Prostate gland (tissue), 2 donors: Measurements from ENCODE around the gene SFXN3. TPM values are rescaled to one million over a fixed set of nuclear protein-coding genes. Genes with fewer than 3 reads are reported as not detected.

Experiments
- DNase-seq: peaks from one replicate; pipeline ENCODE4 v3.0.0-alpha.2; 2019; ENCODE audit warnings: low spot score
- H3K27ac ChIP-seq, 2 donors: fragments of 200-600 bp; sonication (generic); 2 replicates each; pipeline ENCODE4 v1.5.1; 2017 to 2019
- H3K27me3 ChIP-seq: fragments of 200-600 bp; sonication (generic); replicated peaks from 2 replicates; pipeline ENCODE4 v1.5.1; 2019; ENCODE audit not compliant: insufficient read depth
- H3K36me3 ChIP-seq, 2 donors: fragments of 200-600 bp; sonication (generic); 1 replicate in 1 of 2; 2 replicates in 1 of 2; pipeline versions ENCODE4 v1.5.1 to v1.8.1; 2017 to 2019
- H3K4me1 ChIP-seq: fragments of 200-600 bp; sonication (generic); replicated peaks from 2 replicates; pipeline ENCODE4 v1.5.1; 2019
- H3K4me3 ChIP-seq, 2 donors: fragments of 200-600 bp; sonication (generic); 2 replicates each; pipeline ENCODE4 v1.5.1; 2017 to 2019
- H3K9me3 ChIP-seq: fragments of 200-600 bp; sonication (generic); 2 replicates; pipeline ENCODE4 v1.5.1; 2017
- POLR2A ChIP-seq: fragments of 450-650 bp; IDR thresholded peaks from one replicate; pipeline ENCODE4 v1.6.1; 2016; ENCODE audit warnings: antibody characterized with exemption, mild to moderate bottlenecking
- POLR2AphosphoS5 ChIP-seq: sonication (generic); formaldehyde crosslinking; IDR thresholded peaks from one replicate; pipeline ENCODE4 v1.6.1; 2017; ENCODE audit warnings: antibody characterized with exemption
- WGBS: methylation state at CpG from one replicate; pipeline ENCODE4 v1.1.5; 2018; 5-methylcytosine and 5-hydroxymethylcytosine counted together
- intact Hi-C: fragments of 100-400 bp; cut with DNase I; formaldehyde crosslinking; loops from one replicate; pipeline ENCODE4 v1.14.2; 2022
- total RNA-seq, 2 donors: library from RNA; depleted of rRNA; stranded (reverse); fragments of >200 nt; gene quantifications; one replicate each; pipeline ENCODE4 v1.1.0, GENCODE V29; 2016
- TF ChIP-seq, protein P1 (sequence below), 4 experiments: fragments of 200-600 bp in 2 of 4; fragments of 450-650 bp in 2 of 4; sonication (generic) in 2 of 4; IDR thresholded peaks; 1 replicate in 3 of 4; 2 replicates in 1 of 4; pipeline ENCODE4 v1.5.1; 2016 to 2019; ENCODE audit warnings: antibody characterized with exemption in 4 of 4, mild to moderate bottlenecking in 2 of 4, moderate library complexity in 2 of 4

Gene SFXN3
- total RNA-seq, 2 donors from 2014 or later: 20.7 to 65.4 TPM

DNA sequence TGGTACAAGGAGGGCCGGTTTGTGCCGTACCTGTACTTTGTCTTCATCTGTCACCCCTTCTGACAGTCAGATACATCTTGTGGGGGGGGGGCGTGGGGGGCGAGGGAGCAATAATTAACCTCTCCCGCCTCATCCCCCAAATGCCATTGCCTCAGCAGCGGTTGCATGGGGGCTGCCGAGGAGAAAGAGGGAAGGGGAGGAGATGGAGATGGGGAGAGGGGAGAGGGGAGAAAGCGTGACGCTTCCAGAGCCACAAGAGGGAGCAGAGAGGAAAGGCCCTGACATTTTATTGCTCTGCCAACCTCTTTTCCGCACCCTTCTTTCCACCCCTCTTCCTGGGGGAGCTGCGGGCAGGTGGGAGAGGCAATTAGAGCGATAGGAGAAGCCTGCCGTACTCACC lies 42.6 kb downstream of the SFXN3 start:
- Histone ChIP-seq H3K27me3 (no peaks in the 10 kb centered on the region), H3K9me3 (no peaks in the 10 kb centered on the region), H3K4me1 (no peaks in the 10 kb centered on the region), H3K36me3 (no peaks in the 10 kb centered on the region), H3K27ac (no peak overlapping the region), H3K4me3 (no peak overlapping the region)
- no peak for DNase-seq
- WGBS: 5% methylated on average over 13 of the region's 13 CpGs
- TF ChIP-seq POLR2A: no peak
- TF ChIP-seq, protein P1, sequence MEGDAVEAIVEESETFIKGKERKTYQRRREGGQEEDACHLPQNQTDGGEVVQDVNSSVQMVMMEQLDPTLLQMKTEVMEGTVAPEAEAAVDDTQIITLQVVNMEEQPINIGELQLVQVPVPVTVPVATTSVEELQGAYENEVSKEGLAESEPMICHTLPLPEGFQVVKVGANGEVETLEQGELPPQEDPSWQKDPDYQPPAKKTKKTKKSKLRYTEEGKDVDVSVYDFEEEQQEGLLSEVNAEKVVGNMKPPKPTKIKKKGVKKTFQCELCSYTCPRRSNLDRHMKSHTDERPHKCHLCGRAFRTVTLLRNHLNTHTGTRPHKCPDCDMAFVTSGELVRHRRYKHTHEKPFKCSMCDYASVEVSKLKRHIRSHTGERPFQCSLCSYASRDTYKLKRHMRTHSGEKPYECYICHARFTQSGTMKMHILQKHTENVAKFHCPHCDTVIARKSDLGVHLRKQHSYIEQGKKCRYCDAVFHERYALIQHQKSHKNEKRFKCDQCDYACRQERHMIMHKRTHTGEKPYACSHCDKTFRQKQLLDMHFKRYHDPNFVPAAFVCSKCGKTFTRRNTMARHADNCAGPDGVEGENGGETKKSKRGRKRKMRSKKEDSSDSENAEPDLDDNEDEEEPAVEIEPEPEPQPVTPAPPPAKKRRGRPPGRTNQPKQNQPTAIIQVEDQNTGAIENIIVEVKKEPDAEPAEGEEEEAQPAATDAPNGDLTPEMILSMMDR (IDR thresholded peaks at IDR 0.05): no peak
- no peak for TF ChIP-seq POLR2AphosphoS5
- intact Hi-C loops: no loop called here

DNA sequence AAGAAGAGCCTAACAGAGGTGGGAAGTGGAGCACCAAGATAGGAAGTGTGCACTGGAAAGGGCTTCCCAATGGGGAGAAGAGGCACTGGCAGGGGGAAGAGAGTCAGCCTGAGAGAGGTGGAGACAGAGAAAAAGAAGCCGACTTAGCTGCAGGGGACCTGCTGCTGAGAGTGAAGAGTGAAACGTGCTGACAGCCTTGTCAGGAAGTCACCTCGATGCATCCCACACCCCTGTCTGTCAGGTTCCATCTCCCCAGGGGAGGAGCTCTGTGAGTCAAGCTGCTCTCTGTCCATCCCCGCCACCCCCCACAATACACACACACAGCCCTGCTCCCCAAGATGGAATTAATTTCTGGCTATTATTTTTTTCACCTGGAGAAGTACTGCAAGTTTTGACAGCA lies 44.7 kb downstream of the SFXN3 start:
- H3K4me1 ChIP-seq: no peaks in the 10 kb centered on the region
- no peaks in the 10 kb centered on the region for H3K9me3 ChIP-seq
- H3K27ac ChIP-seq: no peak overlapping the region
- DNase-seq: no peak
- TF ChIP-seq, protein P1 (IDR thresholded peaks at IDR 0.05): no peak
- TF ChIP-seq POLR2A (no peak), POLR2AphosphoS5 (no peak)
- no peaks in the 10 kb centered on the region for H3K27me3 ChIP-seq
- intact Hi-C loops: no loop called here
- 10% methylated on average over 4 of the region's 4 CpGs for WGBS
- no peaks in the 10 kb centered on the region for H3K36me3 ChIP-seq
- no peak overlapping the region for H3K4me3 ChIP-seq

DNA sequence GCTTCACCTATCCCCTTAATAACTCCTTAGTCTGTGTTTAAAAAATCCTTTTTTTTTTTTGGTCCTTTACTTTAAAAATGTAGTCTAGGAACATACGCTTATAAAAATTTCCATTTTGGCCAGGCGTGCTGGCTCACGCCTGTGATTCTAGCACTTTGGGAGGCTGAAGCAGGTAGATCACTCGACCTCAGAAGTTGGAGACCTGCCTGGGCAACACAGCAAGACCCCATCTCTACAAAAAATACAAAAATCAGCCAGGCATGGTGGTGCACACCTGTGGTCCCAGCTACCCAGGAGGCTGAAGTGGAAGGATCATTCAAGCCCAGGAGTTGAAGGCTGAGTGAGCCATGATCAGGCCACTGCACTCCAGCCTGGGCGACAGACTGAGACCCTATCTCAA lies 45.6 kb downstream of the SFXN3 start:
- no peak overlapping the region for H3K27ac ChIP-seq
- H3K27me3 ChIP-seq: no peaks in the 10 kb centered on the region
- H3K4me3 ChIP-seq: no peak overlapping the region
- H3K36me3 ChIP-seq: no peaks in the 10 kb centered on the region
- DNase-seq: no peak
- no peaks in the 10 kb centered on the region for H3K9me3 ChIP-seq
- H3K4me1 ChIP-seq: no peaks in the 10 kb centered on the region
- no peak for TF ChIP-seq POLR2A
- intact Hi-C loops: no loop called here
- WGBS: 55% methylated on average over 5 of the region's 5 CpGs

- 64% methylated on average over 1 of the region's 1 CpG for WGBS
- H3K36me3 ChIP-seq: no peaks in the 10 kb centered on the region
- intact Hi-C loops: no loop called here
- H3K27me3 ChIP-seq: no peaks in the 10 kb centered on the region
- no peaks in the 10 kb centered on the region for H3K9me3 ChIP-seq
- H3K27ac ChIP-seq: no peak overlapping the region
- TF ChIP-seq POLR2A (no peak), POLR2AphosphoS5 (no peak)
- TF ChIP-seq, protein P1 (IDR thresholded peaks at IDR 0.05): no peak
- DNase-seq: no peak
- H3K4me3 ChIP-seq: no peak overlapping the region
- no peaks in the 10 kb centered on the region for H3K4me1 ChIP-seq
Observed at GRCh38 chr10:101079874-101080273, 48.8 kb downstream of the SFXN3 start.

GRCh38 chr10:101080933-101081931 lies 50.2 kb downstream of the SFXN3 start:
- H3K9me3 ChIP-seq: no peaks in the 10 kb centered on the region
- WGBS: 36% methylated on average over 5 of the region's 5 CpGs
- H3K27me3 ChIP-seq: peaks cover 2% of the 10 kb centered on the region
- H3K36me3 ChIP-seq: no peaks in the 10 kb centered on the region
- no peaks in the 10 kb centered on the region for H3K4me1 ChIP-seq
- TF ChIP-seq, protein P1 (IDR thresholded peaks at IDR 0.05): no peak
- no peak for TF ChIP-seq POLR2A
- H3K4me3 ChIP-seq: no peak overlapping the region
- no peak overlapping the region for H3K27ac ChIP-seq
- intact Hi-C loops: no loop called here
- no peak for DNase-seq
